ENCODE measurements around the gene WNT5A.

The WNT5A gene

GRCh38 chr3:55486857-55487380 lies at the start of gene WNT5A:
WNT5A (minus strand) TSS chr3:55487306; CDS start chr3:55486985, 321 bp downstream.
- DNase-seq = peak; percentile 87

- DNase-seq = no peak
These were observed 47.8 kb upstream of the WNT5A start for GRCh38 chr3:55534876-55535275.

- no peak for DNase-seq
These were observed 45.7 kb upstream of the WNT5A start for GRCh38 chr3:55532806-55533205.

GRCh38 chr3:55531321-55531720 lies 44.2 kb upstream of the WNT5A start:
- peak; percentile 33 for DNase-seq

- DNase-seq = no peak
These were observed 40.3 kb upstream of the WNT5A start for GRCh38 chr3:55527361-55527760.

- DNase-seq = no peak
These were observed 39.4 kb upstream of the WNT5A start for GRCh38 chr3:55526332-55527030.

- DNase-seq = no peak
These were observed 38.3 kb upstream of the WNT5A start for GRCh38 chr3:55525436-55525835.

- DNase-seq = no peak
These were observed 37.6 kb upstream of the WNT5A start for GRCh38 chr3:55524565-55525244.

- DNase-seq = no peak
These were observed 36.4 kb upstream of the WNT5A start for GRCh38 chr3:55523471-55523870.

GRCh38 chr3:55521738-55522421 lies 34.8 kb upstream of the WNT5A start:
- DNase-seq = peak; percentile 4

GRCh38 chr3:55521064-55521737 lies 34.1 kb upstream of the WNT5A start:
- peak; percentile 18 for DNase-seq

- no peak for DNase-seq
These were observed 31.9 kb upstream of the WNT5A start for GRCh38 chr3:55519019-55519418.

- DNase-seq = no peak
These were observed 31.3 kb upstream of the WNT5A start for GRCh38 chr3:55518451-55518850.

GRCh38 chr3:55516392-55517030 lies 29.4 kb upstream of the WNT5A start:
- no peak for DNase-seq

- DNase-seq = no peak
These were observed 28.6 kb upstream of the WNT5A start for GRCh38 chr3:55515550-55516246.

- no peak for DNase-seq
These were observed 27.9 kb upstream of the WNT5A start for GRCh38 chr3:55514962-55515361.

- no peak for DNase-seq
These were observed 25.7 kb upstream of the WNT5A start for GRCh38 chr3:55512571-55513343.

GRCh38 chr3:55511895-55512570 lies 24.9 kb upstream of the WNT5A start:
- DNase-seq = no peak

GRCh38 chr3:55508335-55508734 lies 21.2 kb upstream of the WNT5A start:
- no peak for DNase-seq

GRCh38 chr3:55507808-55508207 lies 20.7 kb upstream of the WNT5A start:
- DNase-seq = no peak

- DNase-seq = no peak
These were observed 18.7 kb upstream of the WNT5A start for GRCh38 chr3:55505776-55506175.

Data from retina (tissue), 1 donor.